HFF-Myc (cell line): ENCODE measurements around the gene SPTAN1.
"Not testable (repeated sequence)": the region's sequence is repeated elsewhere in the genome, so short reads cannot be mapped to it uniquely, and the experiment has no call there.

ENCODE experiments used
- DNase-seq: peaks from one replicate; pipeline ENCODE4 v3.0.0-alpha.2; 2011; ENCODE audit warnings: low read depth; ENCODE audit errors: extremely low read depth
- H3K4me3 ChIP-seq: replicated peaks from 2 replicates; pipeline ENCODE4 v1.5.1; 2011; ENCODE audit warnings: low read depth, mild to moderate bottlenecking, control low read depth, low read length
- TF ChIP-seq, protein P1 (sequence below): IDR thresholded peaks from 2 replicates; pipeline ENCODE4 v1.5.1; 2012; ENCODE audit warnings: mild to moderate bottlenecking, low read depth, low read length, control low read depth; ENCODE audit errors: missing control alignments

SPTAN1 gene

DNA sequence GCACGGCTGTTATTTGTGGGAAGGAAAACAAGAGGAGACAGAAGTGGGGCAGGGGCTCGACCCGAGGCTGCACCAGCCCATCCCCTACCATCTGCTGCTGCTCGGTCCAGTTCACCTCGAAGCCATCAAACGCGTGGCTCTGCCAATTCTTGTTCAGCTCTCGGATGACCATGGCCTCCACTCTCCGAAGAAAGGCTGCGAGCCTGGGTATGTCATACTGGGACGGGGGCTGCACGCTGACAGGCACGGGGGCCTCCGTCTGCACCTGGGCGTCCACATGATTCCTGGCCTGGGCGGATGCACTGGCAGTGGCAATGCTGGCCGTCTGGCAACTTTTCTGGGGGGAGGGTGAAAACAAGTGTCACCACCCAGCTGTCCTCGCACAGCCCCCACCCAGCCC is 88.2 kb downstream of the SPTAN1 start:
- TF ChIP-seq, protein P1, sequence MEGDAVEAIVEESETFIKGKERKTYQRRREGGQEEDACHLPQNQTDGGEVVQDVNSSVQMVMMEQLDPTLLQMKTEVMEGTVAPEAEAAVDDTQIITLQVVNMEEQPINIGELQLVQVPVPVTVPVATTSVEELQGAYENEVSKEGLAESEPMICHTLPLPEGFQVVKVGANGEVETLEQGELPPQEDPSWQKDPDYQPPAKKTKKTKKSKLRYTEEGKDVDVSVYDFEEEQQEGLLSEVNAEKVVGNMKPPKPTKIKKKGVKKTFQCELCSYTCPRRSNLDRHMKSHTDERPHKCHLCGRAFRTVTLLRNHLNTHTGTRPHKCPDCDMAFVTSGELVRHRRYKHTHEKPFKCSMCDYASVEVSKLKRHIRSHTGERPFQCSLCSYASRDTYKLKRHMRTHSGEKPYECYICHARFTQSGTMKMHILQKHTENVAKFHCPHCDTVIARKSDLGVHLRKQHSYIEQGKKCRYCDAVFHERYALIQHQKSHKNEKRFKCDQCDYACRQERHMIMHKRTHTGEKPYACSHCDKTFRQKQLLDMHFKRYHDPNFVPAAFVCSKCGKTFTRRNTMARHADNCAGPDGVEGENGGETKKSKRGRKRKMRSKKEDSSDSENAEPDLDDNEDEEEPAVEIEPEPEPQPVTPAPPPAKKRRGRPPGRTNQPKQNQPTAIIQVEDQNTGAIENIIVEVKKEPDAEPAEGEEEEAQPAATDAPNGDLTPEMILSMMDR, result no peak
- H3K4me3 ChIP-seq, result no peak overlapping the region
- DNase-seq, result no peak

DNA sequence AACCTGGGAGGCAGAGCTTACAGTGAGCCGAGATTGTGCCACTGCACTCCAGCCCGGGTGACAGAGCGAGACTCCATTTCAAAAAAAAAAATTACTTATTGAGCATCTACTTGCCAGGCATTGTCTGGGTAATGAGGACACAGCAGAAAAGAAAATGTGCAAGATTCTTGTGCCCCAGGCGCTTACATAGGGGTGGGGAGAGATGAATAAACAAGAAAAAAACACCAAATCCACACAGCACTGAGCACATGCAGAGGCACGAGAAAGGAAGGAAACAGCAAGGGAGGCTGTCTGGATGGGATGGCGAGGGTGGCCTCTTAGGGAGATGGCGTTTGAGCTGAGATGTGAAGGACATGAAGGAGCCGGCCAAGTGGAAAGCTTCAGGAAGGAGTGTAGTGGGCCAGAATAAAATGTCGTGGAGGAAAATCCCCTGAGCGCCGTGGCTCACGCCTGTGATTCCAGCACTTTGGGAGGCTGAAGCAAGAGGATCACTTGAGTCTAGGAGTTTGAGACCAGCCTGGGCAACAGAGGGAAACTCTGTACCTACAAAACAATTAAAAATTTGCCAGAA is 90.4 kb downstream of the SPTAN1 start:
- no peak overlapping the region for H3K4me3 ChIP-seq
- no peak for DNase-seq
- TF ChIP-seq, protein P1, result no peak

DNA sequence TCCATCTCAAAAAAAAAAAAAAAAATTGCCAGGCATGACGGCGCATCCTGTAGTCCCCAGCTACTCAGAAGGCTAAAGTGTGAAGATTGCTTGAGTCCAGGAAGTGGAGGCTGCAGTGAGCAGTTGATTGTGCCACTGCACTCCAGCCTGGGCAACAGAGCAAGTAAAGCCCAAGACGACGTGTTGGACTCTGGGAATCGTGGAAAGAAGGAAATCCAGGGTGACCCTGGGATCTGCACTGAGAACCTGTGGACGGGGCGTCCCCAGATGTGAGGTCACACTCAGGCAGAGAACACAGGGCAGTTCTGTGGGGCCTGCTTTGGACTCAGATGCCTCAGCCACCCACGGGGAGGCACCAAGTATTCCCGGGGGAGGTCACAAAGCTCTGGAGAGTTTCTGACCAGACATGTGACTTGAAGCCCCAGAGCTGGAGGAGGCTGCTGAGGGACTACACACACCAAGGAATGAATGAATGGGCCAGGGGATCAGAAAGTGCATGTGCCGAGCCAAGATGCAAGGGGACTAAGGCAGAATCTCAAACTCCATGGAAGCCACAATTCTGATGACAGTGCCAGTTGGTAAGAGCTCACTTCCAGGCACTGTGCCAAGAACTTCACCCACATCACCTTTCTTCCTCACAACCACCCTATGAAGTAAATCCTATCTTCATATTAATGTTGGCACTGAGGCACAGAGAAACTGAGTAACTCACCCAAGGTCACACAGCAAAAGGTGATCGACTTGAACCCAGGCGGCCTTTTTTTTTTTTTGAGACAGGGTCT is 91.3 kb downstream of the SPTAN1 start:
- no peak for DNase-seq
- TF ChIP-seq, protein P1, result no peak
- H3K4me3 ChIP-seq, result no peak overlapping the region

DNA sequence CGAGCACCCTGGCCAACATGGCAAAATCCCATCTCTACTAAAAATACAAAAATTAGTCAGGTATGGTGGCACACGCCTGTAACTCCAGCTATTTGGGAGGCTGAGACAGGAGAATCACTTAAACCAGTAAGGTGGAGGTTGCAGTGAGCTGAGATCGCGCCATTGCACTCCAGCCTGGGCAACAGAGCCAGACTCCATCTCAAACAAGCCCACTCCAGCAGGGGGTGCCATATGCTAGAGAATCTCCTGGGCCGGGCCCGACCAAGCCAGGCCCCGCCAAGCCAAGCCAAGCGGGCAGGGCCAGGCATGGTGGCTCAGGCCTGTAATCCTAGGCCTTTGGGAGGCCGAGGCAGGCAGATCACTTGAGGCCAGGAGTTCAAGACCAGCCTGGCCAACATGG is 95.8 kb downstream of the SPTAN1 start:
- DNase-seq, H3K4me3 ChIP-seq: not testable (repeated sequence)

DNA sequence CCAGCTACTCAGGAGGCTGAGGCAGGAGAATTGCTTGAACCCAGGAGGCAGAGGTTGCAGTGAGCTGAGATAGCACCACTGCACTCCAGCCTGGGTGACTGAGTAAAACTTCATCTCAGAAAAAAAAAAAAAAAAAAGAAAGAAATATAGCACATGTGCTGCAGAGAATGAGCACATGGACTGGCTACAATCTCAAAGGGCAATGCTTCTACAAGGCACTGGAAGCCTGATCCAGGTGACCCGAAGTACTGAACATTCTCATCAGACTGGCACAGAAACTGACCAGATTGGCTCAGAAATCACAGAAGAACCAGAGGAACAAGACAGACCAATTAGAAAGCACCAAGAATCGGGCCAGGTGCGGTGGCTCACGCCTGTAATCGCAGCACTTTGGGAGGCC is 99.4 kb downstream of the SPTAN1 start:
- no peak overlapping the region for H3K4me3 ChIP-seq
- DNase-seq, result no peak
- TF ChIP-seq, protein P1, result no peak

DNA sequence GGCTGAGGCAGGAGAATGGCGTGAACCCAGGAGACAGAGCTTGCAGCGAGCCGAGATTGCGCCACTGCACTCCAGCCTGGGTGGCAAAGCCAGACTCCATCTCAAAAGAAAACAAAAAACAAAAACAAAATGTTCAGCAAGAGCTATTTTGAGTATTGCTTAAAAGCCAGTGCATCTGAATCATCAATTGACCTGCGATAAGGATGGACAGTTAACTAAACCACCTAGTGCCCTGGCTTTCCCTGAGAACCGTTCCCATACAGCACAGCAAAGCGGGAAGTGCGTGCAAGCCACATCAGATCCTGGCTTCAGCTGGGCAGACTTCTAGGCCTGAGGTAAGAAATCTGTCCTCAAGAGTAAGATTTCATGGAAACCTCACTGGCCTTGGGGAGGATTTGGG is 101.5 kb downstream of the SPTAN1 start:
- TF ChIP-seq, protein P1, result no peak
- DNase-seq, result no peak
- no peak overlapping the region for H3K4me3 ChIP-seq

DNA sequence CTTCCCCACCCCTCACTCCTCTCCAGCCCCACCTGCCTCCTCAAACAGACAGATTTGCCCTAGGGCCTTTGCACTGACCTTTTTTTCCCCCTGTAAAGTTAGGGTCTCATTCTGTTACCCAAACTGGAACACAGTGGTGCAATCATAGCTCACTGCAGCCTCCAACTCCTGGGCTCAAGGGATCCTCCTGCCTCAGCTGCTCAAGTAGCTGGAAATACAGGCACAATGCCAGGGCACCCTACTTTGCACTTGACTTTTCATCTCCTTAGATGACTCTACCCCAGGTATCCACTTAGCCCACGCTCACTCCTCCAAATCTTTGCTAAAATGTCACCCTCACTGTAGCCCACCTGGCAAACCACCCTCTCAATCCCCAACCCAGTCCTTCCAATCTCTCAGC is 102.1 kb downstream of the SPTAN1 start:
- no peak overlapping the region for H3K4me3 ChIP-seq
- no peak for DNase-seq
- TF ChIP-seq, protein P1, result no peak
